SK-N-SH treated with all-trans-retinoic acid at 6 μM for 48 hours (cell line): ENCODE data around the gene B3GALT5.
A peak's percentile ranks its signal among the peaks of the same experiment; 100 is the strongest.

Source experiments
- ATAC-seq: fragments of 200-7000 bp; cut with Tn5 transposase; 3 replicates; pipeline ENCODE4 v1.9.1; 2020; ENCODE audit warnings: mild to moderate bottlenecking, moderate library complexity
- ARNTL ChIP-seq: fragments of 450-650 bp; formaldehyde crosslinking; IDR thresholded peaks from 2 replicates; pipeline ENCODE4 v1.5.0; 2020; ENCODE audit warnings: low read depth, mild to moderate bottlenecking, moderate library complexity, borderline replicate concordance
- BACH2 ChIP-seq: fragments of 250-450 bp; sonication (Bioruptor Pico); IDR thresholded peaks from 2 replicates; pipeline ENCODE4 v1.9.0; 2021; ENCODE audit warnings: mild to moderate bottlenecking, borderline replicate concordance
- CSDC2 ChIP-seq: fragments of 250-450 bp; sonication (Bioruptor Pico); IDR thresholded peaks from 2 replicates; pipeline ENCODE4 v1.5.0; 2020; ENCODE audit warnings: mild to moderate bottlenecking, moderate library complexity
- ESRRG ChIP-seq: fragments of 250-450 bp; sonication (Bioruptor Pico); IDR thresholded peaks from 2 replicates; pipeline ENCODE4 v1.6.1; 2021; ENCODE audit warnings: mild to moderate bottlenecking
- GLIS3 ChIP-seq: fragments of 250-450 bp; sonication (Bioruptor Pico); IDR thresholded peaks from 2 replicates; pipeline ENCODE4 v1.5.0; 2020; ENCODE audit warnings: mild to moderate bottlenecking, moderate library complexity
- ISL1 ChIP-seq: fragments of 250-450 bp; sonication (Bioruptor Pico); IDR thresholded peaks from 2 replicates; pipeline ENCODE4 v2.1.2; 2022; ENCODE audit warnings: mild to moderate bottlenecking, moderate library complexity
- OSR1 ChIP-seq: fragments of 250-450 bp; sonication (Bioruptor Pico); IDR thresholded peaks from 2 replicates; pipeline ENCODE4 v1.8.0; 2022; ENCODE audit warnings: moderate library complexity, mild to moderate bottlenecking, inconsistent platforms
- PPARA ChIP-seq: fragments of 250-450 bp; sonication (Bioruptor Pico); IDR thresholded peaks from 2 replicates; pipeline ENCODE4 v1.5.0; 2020; ENCODE audit warnings: mild to moderate bottlenecking, borderline replicate concordance
- RARB ChIP-seq: fragments of 250-450 bp; sonication (Bioruptor Pico); IDR thresholded peaks from 2 replicates; pipeline ENCODE4 v1.8.0; 2021; ENCODE audit warnings: mild to moderate bottlenecking, moderate library complexity
- SNAI2 ChIP-seq: fragments of 250-450 bp; sonication (Bioruptor Pico); IDR thresholded peaks from 2 replicates; pipeline ENCODE4 v1.5.0; 2020; ENCODE audit warnings: mild to moderate bottlenecking, moderate library complexity
- TCF4 ChIP-seq: fragments of 250-450 bp; sonication (Bioruptor Pico); IDR thresholded peaks from 2 replicates; pipeline ENCODE4 v1.8.0; 2021; ENCODE audit warnings: mild to moderate bottlenecking, moderate library complexity, borderline replicate concordance
- TOX ChIP-seq: fragments of 250-450 bp; sonication (Bioruptor Pico); IDR thresholded peaks from 2 replicates; pipeline ENCODE4 v1.8.0; 2021; ENCODE audit warnings: mild to moderate bottlenecking, moderate library complexity, borderline replicate concordance
- ZC3H10 ChIP-seq: fragments of 250-450 bp; sonication (Bioruptor Pico); IDR thresholded peaks from 2 replicates; pipeline ENCODE4 v1.5.1; 2021; ENCODE audit warnings: mild to moderate bottlenecking, moderate library complexity
- ZFP3 ChIP-seq: fragments of 250-450 bp; sonication (Bioruptor Pico); IDR thresholded peaks from 2 replicates; pipeline ENCODE4 v1.5.0; 2020; ENCODE audit warnings: mild to moderate bottlenecking, moderate library complexity
- ZFP30 ChIP-seq: fragments of 450-650 bp; formaldehyde crosslinking; IDR thresholded peaks from 2 replicates; pipeline ENCODE4 v1.5.0; 2022; ENCODE audit warnings: mild to moderate bottlenecking, moderate library complexity
- ZNF565 ChIP-seq: fragments of 450-650 bp; formaldehyde crosslinking; conservative IDR thresholded peaks from 2 replicates; pipeline ENCODE4 v1.5.0; 2020; ENCODE audit warnings: low read depth, mild to moderate bottlenecking, moderate library complexity
- ZNF70 ChIP-seq: fragments of 450-650 bp; formaldehyde crosslinking; IDR thresholded peaks from 2 replicates; pipeline ENCODE4 v1.5.0; 2020; ENCODE audit warnings: mild to moderate bottlenecking, moderate library complexity
- ZNF8 ChIP-seq: fragments of 450-650 bp; formaldehyde crosslinking; IDR thresholded peaks from 2 replicates; pipeline ENCODE4 v1.5.0; 2020; ENCODE audit warnings: mild to moderate bottlenecking, moderate library complexity
- TF ChIP-seq, protein P1 (sequence below): fragments of 250-450 bp; sonication (Bioruptor Pico); IDR thresholded peaks from 2 replicates; pipeline ENCODE4 v1.8.0; 2021; ENCODE audit warnings: low read depth, mild to moderate bottlenecking, moderate library complexity, borderline replicate concordance
- TF ChIP-seq, protein P2 (sequence below): fragments of 250-450 bp; sonication (Bioruptor Pico); IDR thresholded peaks from 2 replicates; pipeline ENCODE4 v1.5.0; 2020; ENCODE audit warnings: mild to moderate bottlenecking, moderate library complexity
- TF ChIP-seq, protein P3 (sequence below): fragments of 250-450 bp; sonication (Bioruptor Pico); IDR thresholded peaks from 2 replicates; pipeline ENCODE4 v1.5.1; 2020; ENCODE audit warnings: low read depth, mild to moderate bottlenecking, moderate library complexity
- TF ChIP-seq, protein P4 (sequence below): fragments of 250-450 bp; sonication (Bioruptor Pico); IDR thresholded peaks from 2 replicates; pipeline ENCODE4 v1.8.0; 2020; ENCODE audit warnings: mild to moderate bottlenecking, moderate library complexity, borderline replicate concordance
- TF ChIP-seq, protein P5 (sequence below): fragments of 250-450 bp; sonication (Bioruptor Pico); IDR thresholded peaks from 2 replicates; pipeline ENCODE4 v1.5.1; 2021; ENCODE audit warnings: mild to moderate bottlenecking, moderate library complexity

The B3GALT5 gene

DNA sequence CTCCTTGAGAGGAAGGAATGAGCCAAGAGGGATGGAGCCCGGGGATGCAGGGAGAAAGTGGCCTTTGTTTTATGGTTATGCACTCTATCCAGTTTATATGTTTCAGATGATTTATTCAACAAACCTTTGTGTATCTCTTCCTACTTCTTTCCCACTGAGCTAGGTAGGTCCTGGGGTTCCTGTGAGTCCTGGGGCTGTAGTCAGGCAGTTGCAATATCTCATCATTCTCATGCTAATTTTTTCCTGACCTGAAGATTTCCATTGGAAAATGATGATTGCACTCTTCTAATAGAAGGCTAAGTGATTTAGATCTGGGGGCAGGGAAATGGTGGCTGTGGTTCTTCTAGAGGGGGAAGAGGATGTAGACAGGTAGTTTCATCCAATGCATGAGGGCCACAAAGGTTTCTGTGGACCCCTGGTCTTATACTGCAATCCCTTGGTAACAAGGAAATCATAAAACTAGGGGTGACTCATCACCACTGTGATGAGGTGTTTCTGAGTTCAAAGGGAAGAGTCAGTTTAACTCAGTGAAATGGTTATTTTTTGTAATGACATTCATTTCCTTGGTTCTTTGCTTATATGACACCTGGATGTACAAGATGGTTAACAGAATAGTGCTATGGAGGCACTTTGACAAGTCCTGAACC lies 20.2 kb downstream of the B3GALT5 start:
- ATAC-seq = peak; percentile 28; the same call in 2 of the 3 replicates
- TF ChIP-seq ISL1 (CRISPR knock-in tag) (no peak), RARB (CRISPR knock-in tag) (no peak), ZFP30 (CRISPR knock-in tag) (no peak), ARNTL (CRISPR knock-in tag) (no peak), TOX (CRISPR knock-in tag) (no peak), BACH2 (CRISPR knock-in tag) (no peak), ZNF70 (CRISPR knock-in tag) (no peak), OSR1 (CRISPR knock-in tag) (no peak), GLIS3 (CRISPR knock-in tag) (no peak), TCF4 (CRISPR knock-in tag) (no peak), ZFP3 (CRISPR knock-in tag) (no peak), ESRRG (CRISPR knock-in tag) (no peak), ZNF8 (CRISPR knock-in tag) (no peak), ZNF565 (CRISPR knock-in tag) (no peak), SNAI2 (CRISPR knock-in tag) (no peak)
- TF ChIP-seq, protein P1, sequence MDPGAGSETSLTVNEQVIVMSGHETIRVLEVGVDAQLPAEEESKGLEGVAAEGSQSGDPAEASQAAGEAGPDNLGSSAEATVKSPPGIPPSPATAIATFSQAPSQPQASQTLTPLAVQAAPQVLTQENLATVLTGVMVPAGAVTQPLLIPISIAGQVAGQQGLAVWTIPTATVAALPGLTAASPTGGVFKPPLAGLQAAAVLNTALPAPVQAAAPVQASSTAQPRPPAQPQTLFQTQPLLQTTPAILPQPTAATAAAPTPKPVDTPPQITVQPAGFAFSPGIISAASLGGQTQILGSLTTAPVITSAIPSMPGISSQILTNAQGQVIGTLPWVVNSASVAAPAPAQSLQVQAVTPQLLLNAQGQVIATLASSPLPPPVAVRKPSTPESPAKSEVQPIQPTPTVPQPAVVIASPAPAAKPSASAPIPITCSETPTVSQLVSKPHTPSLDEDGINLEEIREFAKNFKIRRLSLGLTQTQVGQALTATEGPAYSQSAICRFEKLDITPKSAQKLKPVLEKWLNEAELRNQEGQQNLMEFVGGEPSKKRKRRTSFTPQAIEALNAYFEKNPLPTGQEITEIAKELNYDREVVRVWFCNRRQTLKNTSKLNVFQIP (CRISPR knock-in tag) = no peak
- TF ChIP-seq, protein P2, sequence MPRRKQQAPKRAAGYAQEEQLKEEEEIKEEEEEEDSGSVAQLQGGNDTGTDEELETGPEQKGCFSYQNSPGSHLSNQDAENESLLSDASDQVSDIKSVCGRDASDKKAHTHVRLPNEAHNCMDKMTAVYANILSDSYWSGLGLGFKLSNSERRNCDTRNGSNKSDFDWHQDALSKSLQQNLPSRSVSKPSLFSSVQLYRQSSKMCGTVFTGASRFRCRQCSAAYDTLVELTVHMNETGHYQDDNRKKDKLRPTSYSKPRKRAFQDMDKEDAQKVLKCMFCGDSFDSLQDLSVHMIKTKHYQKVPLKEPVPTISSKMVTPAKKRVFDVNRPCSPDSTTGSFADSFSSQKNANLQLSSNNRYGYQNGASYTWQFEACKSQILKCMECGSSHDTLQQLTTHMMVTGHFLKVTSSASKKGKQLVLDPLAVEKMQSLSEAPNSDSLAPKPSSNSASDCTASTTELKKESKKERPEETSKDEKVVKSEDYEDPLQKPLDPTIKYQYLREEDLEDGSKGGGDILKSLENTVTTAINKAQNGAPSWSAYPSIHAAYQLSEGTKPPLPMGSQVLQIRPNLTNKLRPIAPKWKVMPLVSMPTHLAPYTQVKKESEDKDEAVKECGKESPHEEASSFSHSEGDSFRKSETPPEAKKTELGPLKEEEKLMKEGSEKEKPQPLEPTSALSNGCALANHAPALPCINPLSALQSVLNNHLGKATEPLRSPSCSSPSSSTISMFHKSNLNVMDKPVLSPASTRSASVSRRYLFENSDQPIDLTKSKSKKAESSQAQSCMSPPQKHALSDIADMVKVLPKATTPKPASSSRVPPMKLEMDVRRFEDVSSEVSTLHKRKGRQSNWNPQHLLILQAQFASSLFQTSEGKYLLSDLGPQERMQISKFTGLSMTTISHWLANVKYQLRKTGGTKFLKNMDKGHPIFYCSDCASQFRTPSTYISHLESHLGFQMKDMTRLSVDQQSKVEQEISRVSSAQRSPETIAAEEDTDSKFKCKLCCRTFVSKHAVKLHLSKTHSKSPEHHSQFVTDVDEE = no peak
- TF ChIP-seq, protein P3, sequence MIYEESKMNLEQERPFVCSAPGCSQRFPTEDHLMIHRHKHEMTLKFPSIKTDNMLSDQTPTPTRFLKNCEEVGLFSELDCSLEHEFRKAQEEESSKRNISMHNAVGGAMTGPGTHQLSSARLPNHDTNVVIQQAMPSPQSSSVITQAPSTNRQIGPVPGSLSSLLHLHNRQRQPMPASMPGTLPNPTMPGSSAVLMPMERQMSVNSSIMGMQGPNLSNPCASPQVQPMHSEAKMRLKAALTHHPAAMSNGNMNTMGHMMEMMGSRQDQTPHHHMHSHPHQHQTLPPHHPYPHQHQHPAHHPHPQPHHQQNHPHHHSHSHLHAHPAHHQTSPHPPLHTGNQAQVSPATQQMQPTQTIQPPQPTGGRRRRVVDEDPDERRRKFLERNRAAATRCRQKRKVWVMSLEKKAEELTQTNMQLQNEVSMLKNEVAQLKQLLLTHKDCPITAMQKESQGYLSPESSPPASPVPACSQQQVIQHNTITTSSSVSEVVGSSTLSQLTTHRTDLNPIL = no peak

DNA sequence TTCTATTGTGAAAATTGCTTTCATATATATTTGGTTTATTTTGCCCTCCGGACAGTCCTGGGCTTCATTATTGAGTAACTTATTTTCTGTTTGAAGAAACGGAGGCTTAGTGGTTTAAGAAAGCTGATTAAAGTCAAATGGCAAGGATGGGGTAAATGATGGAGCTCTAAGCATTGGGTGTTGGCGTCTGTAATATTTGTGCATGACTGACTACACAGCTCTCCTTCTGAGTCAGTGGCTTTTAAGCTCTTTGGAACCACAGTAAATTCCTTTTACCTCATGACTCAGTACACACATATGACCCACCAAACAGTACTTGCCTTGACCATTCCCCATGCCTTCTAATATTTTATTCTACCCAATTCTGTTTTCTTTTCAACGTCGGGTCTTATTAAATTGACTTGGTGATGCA lies 21.0 kb downstream of the B3GALT5 start:
- peak; percentile 93 for ATAC-seq
- TF ChIP-seq CSDC2 = no peak
- no peak for TF ChIP-seq GLIS3 (CRISPR knock-in tag)
- TF ChIP-seq PPARA (CRISPR knock-in tag) = no peak
- TF ChIP-seq, protein P1 (CRISPR knock-in tag) = no peak
- no peak for TF ChIP-seq ESRRG (CRISPR knock-in tag)
- TF ChIP-seq TOX (CRISPR knock-in tag) = no peak
- no peak for TF ChIP-seq ZFP3 (CRISPR knock-in tag)
- TF ChIP-seq, protein P3 = no peak
- TF ChIP-seq ZNF8 (CRISPR knock-in tag) = no peak
- TF ChIP-seq, protein P4, sequence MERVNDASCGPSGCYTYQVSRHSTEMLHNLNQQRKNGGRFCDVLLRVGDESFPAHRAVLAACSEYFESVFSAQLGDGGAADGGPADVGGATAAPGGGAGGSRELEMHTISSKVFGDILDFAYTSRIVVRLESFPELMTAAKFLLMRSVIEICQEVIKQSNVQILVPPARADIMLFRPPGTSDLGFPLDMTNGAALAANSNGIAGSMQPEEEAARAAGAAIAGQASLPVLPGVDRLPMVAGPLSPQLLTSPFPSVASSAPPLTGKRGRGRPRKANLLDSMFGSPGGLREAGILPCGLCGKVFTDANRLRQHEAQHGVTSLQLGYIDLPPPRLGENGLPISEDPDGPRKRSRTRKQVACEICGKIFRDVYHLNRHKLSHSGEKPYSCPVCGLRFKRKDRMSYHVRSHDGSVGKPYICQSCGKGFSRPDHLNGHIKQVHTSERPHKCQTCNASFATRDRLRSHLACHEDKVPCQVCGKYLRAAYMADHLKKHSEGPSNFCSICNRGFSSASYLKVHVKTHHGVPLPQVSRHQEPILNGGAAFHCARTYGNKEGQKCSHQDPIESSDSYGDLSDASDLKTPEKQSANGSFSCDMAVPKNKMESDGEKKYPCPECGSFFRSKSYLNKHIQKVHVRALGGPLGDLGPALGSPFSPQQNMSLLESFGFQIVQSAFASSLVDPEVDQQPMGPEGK (CRISPR knock-in tag) = no peak
- TF ChIP-seq ZC3H10 (CRISPR knock-in tag) = no peak; the same call in 1 of the 2 replicates
- no peak for TF ChIP-seq ISL1 (CRISPR knock-in tag)
- TF ChIP-seq, protein P5, sequence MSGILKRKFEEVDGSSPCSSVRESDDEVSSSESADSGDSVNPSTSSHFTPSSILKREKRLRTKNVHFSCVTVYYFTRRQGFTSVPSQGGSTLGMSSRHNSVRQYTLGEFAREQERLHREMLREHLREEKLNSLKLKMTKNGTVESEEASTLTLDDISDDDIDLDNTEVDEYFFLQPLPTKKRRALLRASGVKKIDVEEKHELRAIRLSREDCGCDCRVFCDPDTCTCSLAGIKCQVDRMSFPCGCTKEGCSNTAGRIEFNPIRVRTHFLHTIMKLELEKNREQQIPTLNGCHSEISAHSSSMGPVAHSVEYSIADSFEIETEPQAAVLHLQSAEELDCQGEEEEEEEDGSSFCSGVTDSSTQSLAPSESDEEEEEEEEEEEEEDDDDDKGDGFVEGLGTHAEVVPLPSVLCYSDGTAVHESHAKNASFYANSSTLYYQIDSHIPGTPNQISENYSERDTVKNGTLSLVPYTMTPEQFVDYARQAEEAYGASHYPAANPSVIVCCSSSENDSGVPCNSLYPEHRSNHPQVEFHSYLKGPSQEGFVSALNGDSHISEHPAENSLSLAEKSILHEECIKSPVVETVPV (CRISPR knock-in tag) = no peak
- TF ChIP-seq ZNF565 (CRISPR knock-in tag) = no peak
- TF ChIP-seq OSR1 (CRISPR knock-in tag) = no peak
- no peak for TF ChIP-seq ZFP30 (CRISPR knock-in tag)
- TF ChIP-seq BACH2 (CRISPR knock-in tag) = no peak
